ENCODE measurements around the gene NONO.
A peak's percentile ranks its signal among the peaks of the same experiment; 100 is the strongest.

Gene NONO

GRCh38 chrX:71283403-71284143, at the start of gene NONO:
Gene NONO, plus strand, starts transcription at chrX:71283635. Its CDS starts 7,003 bp downstream, at chrX:71290638.
- ChIA-PET CTCF (interaction anchor here (1.0 to 1.3 kb wide), 2 partner anchors 29 to 56 kb away, joined by 3 to 5 read pairs; partner anchors contain the start of gene ZMYM3), POLR2A (interaction anchor here (0.6 to 1.6 kb wide), 7 partner anchors 12 to 243 kb away, joined by 4 to 12 read pairs (median 4); partner anchors contain the start of genes ITGB1BP2 and TAF1)
- DNase-seq (ENCODE audit: extremely low spot score), result peak; percentile 88
- no peak for TF ChIP-seq CTCF (IDR thresholded peaks at IDR 0.05; ENCODE audit: control extremely low read depth, extremely low read depth, low read depth, missing control alignments)

DNA sequence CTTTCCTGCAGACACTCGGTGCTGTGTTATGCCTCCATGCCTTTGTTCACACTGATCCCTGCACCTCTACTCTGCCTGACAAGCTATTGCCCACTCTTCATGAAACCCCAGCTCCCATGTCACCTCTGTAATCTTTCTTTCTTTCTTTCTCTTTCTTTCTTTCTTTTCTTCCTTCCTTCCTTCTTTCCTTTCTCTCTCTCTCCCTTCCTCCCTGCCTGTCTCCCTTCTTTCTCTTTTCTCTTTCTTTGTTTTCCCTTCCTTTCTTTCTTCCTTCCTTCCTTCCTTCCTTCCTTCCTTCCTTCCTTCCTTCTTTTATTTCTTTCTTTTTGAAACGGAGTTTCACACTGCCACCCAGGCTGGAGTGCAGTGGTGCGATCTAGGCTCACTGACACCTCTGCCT, 48.0 kb upstream of the NONO start:
- CTCF ChIA-PET, result no interaction called here
- no peak for TF ChIP-seq CTCF (IDR thresholded peaks at IDR 0.05; ENCODE audit: control extremely low read depth, extremely low read depth, low read depth, missing control alignments)

DNA sequence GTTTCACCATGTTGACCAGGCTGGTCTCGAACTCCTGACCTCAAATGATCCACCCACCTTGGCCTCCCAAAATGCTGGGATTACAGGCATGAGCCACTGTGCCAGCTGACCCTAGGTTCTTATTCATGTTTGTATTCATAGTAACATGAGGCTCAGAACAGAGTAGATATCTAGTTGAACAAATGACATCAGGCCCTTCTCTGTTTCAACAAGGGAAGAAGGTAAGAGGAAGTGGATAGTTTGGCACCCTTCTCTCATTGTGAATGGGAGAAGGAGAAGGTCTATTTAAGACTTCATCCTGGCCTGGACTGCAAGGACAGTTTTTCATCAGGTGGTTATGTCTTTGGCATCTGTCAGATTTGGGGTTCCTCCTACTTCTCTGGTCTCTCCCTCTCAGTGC, 46.6 kb upstream of the NONO start:
- no peak for TF ChIP-seq CTCF (IDR thresholded peaks at IDR 0.05; ENCODE audit: control extremely low read depth, extremely low read depth, low read depth, missing control alignments)
- POLR2A ChIA-PET, result no interaction called here
- DNase-seq (ENCODE audit: extremely low spot score), result no peak
- CTCF ChIA-PET, result no interaction called here

More for the DNA sequence above, 48.0 kb upstream of the NONO start:
- POLR2A ChIA-PET, result no interaction called here
- no peak for DNase-seq (ENCODE audit: extremely low spot score)

DNA sequence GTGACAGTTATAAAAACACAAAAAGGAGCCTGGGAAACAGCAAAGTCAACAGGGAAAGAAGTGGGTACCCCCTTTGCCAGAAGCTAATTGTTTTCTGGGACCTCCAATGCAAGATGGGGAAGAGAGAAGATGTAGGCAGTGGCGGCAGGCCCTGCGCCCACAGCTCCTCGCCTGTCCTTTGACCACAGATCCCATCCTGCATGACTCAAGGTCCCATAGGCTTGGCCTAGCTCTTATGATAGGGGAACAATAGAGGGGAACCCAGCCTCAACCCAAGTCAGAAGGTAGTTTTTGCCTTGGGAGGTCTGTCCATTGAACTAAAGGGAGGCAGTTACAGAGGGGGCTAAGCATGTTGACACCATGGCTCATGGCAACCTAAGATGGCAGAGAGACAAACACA, 43.7 kb upstream of the NONO start:
- CTCF ChIA-PET, result no interaction called here
- no peak for TF ChIP-seq CTCF (IDR thresholded peaks at IDR 0.05; ENCODE audit: control extremely low read depth, extremely low read depth, low read depth, missing control alignments)
- POLR2A ChIA-PET, result no interaction called here
- DNase-seq (ENCODE audit: extremely low spot score), result no peak

GRCh38 chrX:71241301-71241700, 42.1 kb upstream of the NONO start:
- ChIA-PET CTCF (no interaction called here), POLR2A (no interaction called here)
- no peak for DNase-seq (ENCODE audit: extremely low spot score)
- no peak for TF ChIP-seq CTCF (IDR thresholded peaks at IDR 0.05; ENCODE audit: control extremely low read depth, extremely low read depth, low read depth, missing control alignments)

- ChIA-PET CTCF (interaction anchor here (1.6 kb wide), 1 partner anchor 18 kb away, joined by 4 read pairs; no protein-coding TSS in a partner anchor), POLR2A (no interaction called here)
- DNase-seq (ENCODE audit: extremely low spot score), result no peak
- no peak for TF ChIP-seq CTCF (IDR thresholded peaks at IDR 0.05; ENCODE audit: control extremely low read depth, extremely low read depth, low read depth, missing control alignments)
These were observed 38.9 kb upstream of the NONO start for GRCh38 chrX:71244359-71245128.
